PFSK-1 (cell line): Measurements from ENCODE around the gene ABCA10. TPM values are rescaled to one million over a fixed set of nuclear protein-coding genes. Genes with fewer than 3 reads are reported as not detected.

ENCODE experiments used
- FOXP2 ChIP-seq: optimal IDR thresholded peaks from 2 replicates; pipeline ENCODE3; 2011; ENCODE audit warnings: borderline replicate concordance, control low read depth, inconsistent platforms; ENCODE audit not compliant: insufficient read depth; ENCODE audit errors: extremely low read length, extremely low read depth
- POLR2AphosphoS5 ChIP-seq: IDR thresholded peaks from 2 replicates; pipeline ENCODE4 v1.6.1; 2012; ENCODE audit warnings: low read depth, mild to moderate bottlenecking, control low read depth, low read length, moderate library complexity
- REST ChIP-seq, 2 experiments: IDR thresholded peaks; 2 replicates each; pipeline versions ENCODE4 v1.6.1 to v1.8.0; 2011 to 2012; ENCODE audit warnings: low read depth in 2 of 2, low read length in 2 of 2, control low read depth in 1 of 2, inconsistent platforms in 1 of 2, mild to moderate bottlenecking in 1 of 2, moderate library complexity in 1 of 2; ENCODE audit not compliant: insufficient read depth in 1 of 2
- SIN3A ChIP-seq: IDR thresholded peaks from 2 replicates; pipeline ENCODE4 v1.6.1; 2012; ENCODE audit warnings: mild to moderate bottlenecking, low read length, moderate library complexity, borderline replicate concordance; ENCODE audit not compliant: insufficient read depth
- TAF1 ChIP-seq: IDR thresholded peaks from 2 replicates; pipeline ENCODE4 v1.6.1; 2012; ENCODE audit warnings: low read length, control low read depth, borderline replicate concordance; ENCODE audit not compliant: insufficient read depth
- polyA plus RNA-seq: library from polyadenylated mRNA; unstranded; fragments of >200 nt; gene quantifications from one replicate; pipeline ENCODE4 v1.2.1, GENCODE V29; 2012; ENCODE audit warnings: low read depth, missing spikeins; ENCODE audit not compliant: insufficient read length

ABCA10 gene
- not detected for polyA plus RNA-seq

- TF ChIP-seq REST (IDR thresholded peaks at IDR 0.05; ENCODE audit: insufficient read depth in 1 of 2, low read depth in 2 of 2, low read length in 2 of 2) (no peak), SIN3A (no peak), FOXP2 (no peak)
Observed at GRCh38 chr17:69228576-69228975, at the start of gene ABCA10. ABCA10 (minus strand) TSS chr17:69228824; CDS start chr17:69225358, 3,466 bp downstream.

- no peak for TF ChIP-seq FOXP2
Observed at GRCh38 chr17:69275751-69276150, 47.1 kb upstream of the ABCA10 start.

GRCh38 chr17:69271023-69271422, 42.4 kb upstream of the ABCA10 start:
- TF ChIP-seq SIN3A (no peak), TAF1 (no peak), FOXP2 (no peak), REST (IDR thresholded peaks at IDR 0.05; ENCODE audit: insufficient read depth in 1 of 2, low read depth in 2 of 2, low read length in 2 of 2) (no peak), POLR2AphosphoS5 (no peak)

GRCh38 chr17:69269131-69269998, 40.7 kb upstream of the ABCA10 start:
- no peak for TF ChIP-seq FOXP2
- no peak for TF ChIP-seq REST (IDR thresholded peaks at IDR 0.05; ENCODE audit: insufficient read depth in 1 of 2, low read depth in 2 of 2, low read length in 2 of 2)
- no peak for TF ChIP-seq SIN3A
- TF ChIP-seq TAF1, result no peak
- TF ChIP-seq POLR2AphosphoS5, result no peak

GRCh38 chr17:69268543-69269014, 40.0 kb upstream of the ABCA10 start:
- TF ChIP-seq TAF1, result no peak
- TF ChIP-seq POLR2AphosphoS5, result no peak
- TF ChIP-seq FOXP2, result no peak
- TF ChIP-seq REST (IDR thresholded peaks at IDR 0.05; ENCODE audit: insufficient read depth in 1 of 2, low read depth in 2 of 2, low read length in 2 of 2), result no peak
- no peak for TF ChIP-seq SIN3A
